Measurements from ENCODE around the gene LMAN2L.

GRCh38 chr2:96783388-96783787 is 43.5 kb upstream of the LMAN2L start:
- TF ChIP-seq RAD21 (IDR thresholded peaks at IDR 0.05; ENCODE audit: low read length) (no peak), TEAD4 (IDR thresholded peaks at IDR 0.05; ENCODE audit: borderline replicate concordance, insufficient read depth) (no peak), GABPA (IDR thresholded peaks at IDR 0.05; ENCODE audit: low read depth) (no peak), ELF1 (IDR thresholded peaks at IDR 0.05) (no peak), CTCF (IDR thresholded peaks at IDR 0.05) (no peak), TAF1 (IDR thresholded peaks at IDR 0.05; ENCODE audit: borderline replicate concordance, low read depth, low read length) (no peak), MXI1 (IDR thresholded peaks at IDR 0.05; ENCODE audit: low read depth, low read length) (no peak), USF2 (IDR thresholded peaks at IDR 0.05; ENCODE audit: borderline replicate concordance, low read depth, low read length) (no peak), CHD2 (IDR thresholded peaks at IDR 0.05; ENCODE audit: low read length, partially characterized antibody) (no peak), RFX5 (IDR thresholded peaks at IDR 0.05; ENCODE audit: low read length) (no peak), POLR2AphosphoS5 (IDR thresholded peaks at IDR 0.05; ENCODE audit: low read depth, low read length) (no peak), YY1 (IDR thresholded peaks at IDR 0.05; ENCODE audit: low read depth) (no peak), MAX (IDR thresholded peaks at IDR 0.05; ENCODE audit: low read depth) (no peak), RCOR1 (IDR thresholded peaks at IDR 0.05; ENCODE audit: low read length) (no peak)
